HK-2 (cell line): Measurements from ENCODE around the gene DRD3.
A peak's percentile ranks its signal among the peaks of the same experiment; 100 is the strongest.

Experiments used
- DNase-seq: peaks from one replicate; pipeline ENCODE4 v3.0.0-alpha.2; 2018; ENCODE audit not compliant: unreplicated experiment

The DRD3 gene

DNA sequence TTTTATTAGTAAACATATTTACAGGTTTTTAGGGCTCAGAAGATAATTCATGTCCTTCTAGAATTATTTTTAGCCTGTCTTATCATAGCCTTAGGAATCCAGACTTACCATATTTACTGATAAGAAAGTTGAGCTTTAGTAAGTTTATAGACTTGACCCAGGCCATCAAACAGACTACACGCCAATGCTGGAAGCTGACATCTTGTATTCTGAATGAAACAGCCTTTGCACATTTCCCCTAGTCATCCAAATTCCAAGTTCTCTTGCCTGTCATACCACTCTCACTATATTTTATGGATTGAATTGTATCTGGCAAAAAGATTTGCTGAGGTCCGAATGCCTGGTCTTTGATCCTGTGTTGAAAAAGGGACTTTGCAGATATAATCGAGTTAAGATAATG, 58.6 kb downstream of the DRD3 start:
- no peak for DNase-seq

DNA sequence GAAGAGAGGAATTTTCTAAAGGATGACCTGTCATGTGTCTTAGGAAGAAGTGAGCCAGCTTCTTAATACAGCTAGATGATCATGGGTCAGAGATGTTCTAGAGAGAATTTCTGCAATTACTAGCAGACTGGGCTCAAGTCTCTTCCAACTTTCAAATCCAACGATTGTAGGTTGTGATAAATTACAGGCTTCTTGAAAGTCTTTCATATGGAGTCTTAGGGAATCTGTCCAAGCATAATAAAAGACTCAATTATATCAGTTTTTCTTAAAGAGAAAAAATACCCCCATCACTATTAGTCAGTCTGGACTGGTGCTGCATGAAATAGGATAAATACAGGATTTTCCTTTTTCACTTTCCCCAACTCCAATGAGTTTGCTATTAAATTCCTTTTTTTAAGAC, 59.1 kb downstream of the DRD3 start:
- DNase-seq = no peak

DNA sequence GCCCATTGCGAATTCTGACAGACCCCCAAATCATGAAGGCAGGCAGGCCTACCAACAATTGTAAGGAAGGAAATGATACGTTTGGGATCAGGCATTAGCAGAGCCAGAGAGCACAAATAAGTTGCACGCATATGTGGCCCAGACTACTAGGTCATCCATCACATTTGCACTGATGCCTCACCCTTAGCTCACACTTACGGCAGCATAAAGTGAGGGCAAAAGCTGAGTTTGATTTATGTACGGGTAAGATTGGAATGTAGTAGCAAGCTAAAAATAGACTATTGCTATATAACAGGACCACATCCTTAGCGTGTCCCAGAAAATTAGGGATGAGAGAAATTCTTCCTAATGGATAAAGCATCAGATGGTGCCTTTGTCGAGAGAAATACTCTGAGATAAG, 63.7 kb downstream of the DRD3 start:
- DNase-seq = no peak

DNA sequence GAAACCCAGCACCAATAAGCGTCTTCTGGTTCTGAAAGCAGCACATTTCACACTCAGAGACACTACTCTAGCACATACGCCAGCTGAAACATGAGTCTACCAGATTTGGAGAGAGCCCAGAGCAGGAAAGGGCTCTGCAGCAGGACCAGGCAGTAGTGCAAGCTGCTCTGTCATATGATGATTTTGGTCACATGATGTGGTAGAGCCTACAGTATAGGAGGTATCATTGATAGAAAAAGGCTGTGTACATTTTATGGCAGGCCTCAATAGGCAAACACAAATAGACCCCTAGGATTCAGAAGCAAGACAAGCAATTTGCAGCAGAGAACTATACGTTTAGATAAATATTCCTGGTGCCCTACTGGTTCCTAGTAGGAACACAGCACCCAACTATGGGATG, 64.1 kb downstream of the DRD3 start:
- no peak for DNase-seq

DNA sequence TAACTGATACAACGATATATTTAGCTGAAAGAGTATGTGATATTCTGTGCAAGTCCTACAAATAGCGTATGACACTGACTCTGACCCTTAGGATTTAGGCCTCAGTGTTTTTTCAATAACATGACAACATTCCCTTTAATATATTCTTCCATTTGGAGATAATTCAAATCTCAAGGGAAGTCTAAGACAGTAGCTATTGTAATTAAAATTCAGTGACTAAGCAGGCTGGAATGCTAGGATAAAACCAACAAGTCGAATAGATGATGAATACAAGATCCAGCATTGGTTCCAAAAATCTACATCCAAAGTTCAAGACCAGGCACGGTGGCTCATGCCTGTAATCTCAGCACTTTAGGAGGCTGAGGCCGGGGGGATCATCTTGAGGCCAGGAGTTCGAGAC, 66.2 kb downstream of the DRD3 start:
- no peak for DNase-seq

DNA sequence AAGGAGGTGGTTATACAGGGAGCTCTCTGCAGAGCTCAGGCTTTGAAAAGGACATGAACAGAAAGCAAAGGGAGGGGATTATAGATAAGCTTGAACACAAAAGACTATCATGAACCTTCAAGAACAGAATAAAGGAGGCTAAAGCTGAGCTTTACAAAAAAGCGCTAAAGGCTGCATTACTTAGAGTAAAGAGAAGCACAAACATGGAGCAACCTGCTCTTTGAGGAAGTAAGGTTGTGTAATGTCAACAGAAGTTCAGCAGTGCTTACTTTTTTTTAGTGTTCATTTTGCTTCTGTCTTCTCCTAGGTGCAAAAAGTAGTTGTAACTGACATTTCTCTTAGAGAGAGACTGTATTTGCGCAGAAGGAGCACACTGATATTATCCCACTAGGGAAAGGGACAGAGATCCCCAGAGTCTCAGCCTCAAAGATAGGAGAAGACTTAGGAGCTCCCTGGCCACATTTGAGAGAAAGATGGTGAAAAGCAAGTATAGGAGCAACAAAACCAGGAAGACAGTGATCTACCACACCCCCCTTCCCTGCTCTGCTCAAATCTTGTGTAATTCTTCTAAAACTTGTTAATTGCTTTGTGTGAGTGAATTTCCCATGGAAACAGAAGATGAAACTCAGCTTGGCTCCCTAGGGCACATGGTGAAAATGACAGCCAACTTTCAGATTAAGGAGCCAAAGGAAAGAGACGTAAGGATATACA, 67.6 kb downstream of the DRD3 start:
- DNase-seq = no peak

DNA sequence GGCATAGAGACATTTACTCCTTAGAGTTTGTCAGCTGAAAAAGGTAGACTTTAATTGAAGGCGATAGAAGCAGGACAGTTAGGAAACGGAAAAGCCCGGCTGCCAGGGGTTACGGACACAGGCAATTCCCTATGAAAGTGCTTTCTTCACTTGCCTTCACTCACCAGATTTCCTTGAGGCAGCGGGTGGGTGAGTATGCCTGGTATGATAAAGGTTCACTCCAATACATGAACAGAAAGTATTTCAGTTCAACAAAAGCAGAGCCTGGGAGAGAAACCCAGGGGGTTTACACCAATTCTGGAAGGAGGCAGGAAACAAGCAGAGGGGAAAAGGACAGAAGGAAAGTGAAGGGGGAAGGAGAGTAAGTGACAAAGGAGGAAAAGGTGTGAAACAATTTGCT, 68.4 kb downstream of the DRD3 start:
- no peak for DNase-seq

DNA sequence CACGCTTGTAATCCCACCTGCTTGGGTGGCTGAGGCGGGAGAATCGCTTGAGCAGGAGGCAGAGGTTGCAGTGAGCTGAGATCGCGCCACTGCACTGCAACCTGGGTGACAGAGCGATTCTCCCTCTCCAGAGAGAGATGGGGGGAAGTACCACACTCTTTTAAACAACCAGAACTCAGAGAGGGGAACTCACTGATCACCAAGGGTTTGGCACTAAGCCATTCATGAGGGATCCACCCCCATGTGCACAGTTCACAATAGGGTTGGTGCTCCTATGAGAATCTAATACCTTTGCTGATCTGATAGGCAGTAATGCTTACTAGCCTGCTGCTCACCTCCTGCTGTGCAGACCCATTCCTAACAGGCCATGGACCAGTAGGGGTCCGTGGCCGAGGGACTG, 70.7 kb downstream of the DRD3 start:
- DNase-seq = no peak

DNA sequence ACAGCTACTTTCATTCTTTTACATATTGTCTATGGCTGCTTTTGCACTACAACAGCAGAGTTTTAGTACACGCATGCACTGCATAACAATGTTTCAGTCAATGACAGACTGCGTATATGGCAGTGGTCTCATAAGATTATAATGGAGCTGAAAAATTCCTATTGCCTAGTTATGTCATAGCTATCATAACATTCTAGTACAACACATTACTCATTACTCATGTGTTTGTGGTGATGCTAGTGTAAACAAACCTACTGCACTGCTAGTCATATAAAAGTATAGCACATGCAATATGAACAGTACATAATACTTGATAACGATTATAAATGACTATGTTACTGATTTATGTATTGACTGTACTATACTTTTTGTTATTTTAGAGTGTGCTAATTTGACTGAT, 74.4 kb downstream of the DRD3 start:
- DNase-seq = no peak

DNA sequence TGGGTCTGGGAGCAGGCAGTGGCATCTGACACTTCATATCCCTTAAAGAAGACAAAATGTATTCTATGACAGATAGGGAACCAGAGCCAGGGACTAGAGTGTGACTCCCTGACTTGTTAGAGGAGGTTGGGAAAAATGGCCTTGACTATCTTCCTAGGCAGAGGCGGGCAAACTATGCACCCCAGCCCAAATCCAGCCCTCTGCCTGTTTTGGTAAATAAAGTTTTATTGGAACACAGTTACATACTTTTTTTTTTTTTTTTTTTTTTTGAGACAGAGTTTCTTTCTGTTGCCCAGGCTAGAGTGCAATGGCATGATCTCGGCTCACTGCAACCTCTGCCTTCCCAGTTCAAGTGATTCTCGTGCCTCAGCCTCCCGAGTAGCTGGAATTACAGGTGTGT, 75.0 kb downstream of the DRD3 start:
- no peak for DNase-seq

DNA sequence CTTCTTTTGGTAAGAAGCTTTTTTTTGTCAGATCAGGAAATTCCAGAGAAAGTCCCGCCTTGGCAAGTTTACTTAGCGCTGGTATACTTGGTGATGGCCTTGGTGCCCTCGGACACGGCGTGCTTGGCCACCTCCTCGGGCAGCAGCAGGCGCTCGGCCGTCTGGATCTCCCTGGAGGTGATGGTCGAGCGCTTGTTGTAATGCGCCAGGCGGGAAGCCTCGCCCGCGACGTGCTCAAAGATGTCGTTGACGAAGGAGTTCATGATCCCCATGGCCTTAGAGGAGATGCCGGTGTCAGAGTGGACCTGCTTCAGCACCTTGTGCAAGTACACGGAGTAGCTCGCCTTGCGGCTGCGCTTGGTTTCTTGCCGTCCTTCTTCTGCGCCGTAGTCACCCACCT, 75.7 kb downstream of the DRD3 start:
- no peak for DNase-seq

DNA sequence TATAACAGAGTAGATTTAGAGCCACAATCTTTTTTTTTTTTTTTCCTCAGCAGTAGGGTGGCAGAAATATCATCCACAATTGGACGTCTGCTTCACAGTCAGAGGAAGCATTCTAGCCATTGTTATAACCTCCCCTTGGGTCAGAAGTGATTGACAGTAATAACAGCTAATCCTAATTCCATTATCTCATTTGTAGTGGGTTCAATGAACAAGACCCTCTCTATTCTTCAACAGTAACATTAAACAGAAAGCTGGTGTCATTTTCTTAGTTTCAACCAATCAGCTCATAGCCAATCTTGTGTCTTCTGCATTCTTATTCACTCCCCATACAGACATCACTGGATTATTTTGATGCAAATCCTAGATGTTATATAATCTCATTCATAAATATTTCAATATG, 77.8 kb downstream of the DRD3 start:
- no peak for DNase-seq

DNA sequence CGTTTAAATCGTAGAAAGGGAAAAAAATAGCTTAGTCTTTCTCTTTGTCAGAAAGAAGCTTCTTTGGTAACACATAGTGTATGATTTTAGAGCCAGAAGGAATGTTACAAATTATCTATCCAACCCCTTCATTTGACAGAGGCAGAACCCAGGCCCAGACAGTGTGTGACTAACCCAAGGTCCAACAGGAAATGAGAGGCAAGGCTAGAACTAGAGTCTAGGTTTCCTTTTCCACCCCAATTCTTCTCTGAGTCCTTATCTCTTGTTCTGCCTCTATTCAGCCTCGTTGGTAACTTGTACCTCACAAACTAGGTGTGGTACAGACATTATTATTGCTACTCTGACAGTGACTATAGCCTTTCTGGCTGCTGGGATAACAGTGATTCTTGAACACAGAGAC, 83.1 kb downstream of the DRD3 start:
- DNase-seq = no peak

DNA sequence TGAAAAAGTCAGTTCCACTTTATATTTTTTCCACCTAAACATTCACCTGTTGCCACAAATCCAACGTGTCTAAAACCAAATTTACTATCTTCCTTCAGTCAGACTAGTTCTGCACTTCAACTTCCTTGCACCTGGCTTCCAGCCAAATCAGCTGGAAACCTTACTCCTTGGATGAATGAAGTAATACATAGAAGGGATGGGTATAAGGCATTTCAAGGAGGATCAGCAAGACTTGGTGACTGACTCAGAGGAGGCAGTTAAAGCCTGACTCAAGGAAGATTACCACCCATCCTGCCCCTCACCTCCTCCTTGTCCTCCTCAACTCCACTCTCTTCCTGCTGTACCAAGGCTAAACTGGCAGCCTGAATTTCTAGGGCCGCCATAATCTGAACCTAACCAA, 85.3 kb downstream of the DRD3 start:
- DNase-seq = peak; percentile 49

DNA sequence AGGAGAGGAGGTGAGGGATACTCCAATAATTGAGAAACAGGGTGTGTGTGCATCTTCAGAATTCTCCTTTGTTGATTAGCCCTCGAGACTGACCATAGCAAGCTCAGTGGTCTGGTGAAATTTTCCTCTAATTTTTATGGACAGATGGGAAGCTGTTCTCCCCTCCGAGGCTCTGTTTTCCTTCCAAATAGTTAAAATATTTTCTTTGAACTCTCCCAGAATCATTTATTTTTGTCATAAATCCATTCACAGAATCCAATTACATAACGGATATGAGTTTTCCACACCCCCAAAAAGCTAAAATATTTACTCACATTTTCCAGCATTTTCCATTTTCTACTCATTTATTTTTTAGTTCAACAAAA, 85.9 kb downstream of the DRD3 start:
- no peak for DNase-seq

DNA sequence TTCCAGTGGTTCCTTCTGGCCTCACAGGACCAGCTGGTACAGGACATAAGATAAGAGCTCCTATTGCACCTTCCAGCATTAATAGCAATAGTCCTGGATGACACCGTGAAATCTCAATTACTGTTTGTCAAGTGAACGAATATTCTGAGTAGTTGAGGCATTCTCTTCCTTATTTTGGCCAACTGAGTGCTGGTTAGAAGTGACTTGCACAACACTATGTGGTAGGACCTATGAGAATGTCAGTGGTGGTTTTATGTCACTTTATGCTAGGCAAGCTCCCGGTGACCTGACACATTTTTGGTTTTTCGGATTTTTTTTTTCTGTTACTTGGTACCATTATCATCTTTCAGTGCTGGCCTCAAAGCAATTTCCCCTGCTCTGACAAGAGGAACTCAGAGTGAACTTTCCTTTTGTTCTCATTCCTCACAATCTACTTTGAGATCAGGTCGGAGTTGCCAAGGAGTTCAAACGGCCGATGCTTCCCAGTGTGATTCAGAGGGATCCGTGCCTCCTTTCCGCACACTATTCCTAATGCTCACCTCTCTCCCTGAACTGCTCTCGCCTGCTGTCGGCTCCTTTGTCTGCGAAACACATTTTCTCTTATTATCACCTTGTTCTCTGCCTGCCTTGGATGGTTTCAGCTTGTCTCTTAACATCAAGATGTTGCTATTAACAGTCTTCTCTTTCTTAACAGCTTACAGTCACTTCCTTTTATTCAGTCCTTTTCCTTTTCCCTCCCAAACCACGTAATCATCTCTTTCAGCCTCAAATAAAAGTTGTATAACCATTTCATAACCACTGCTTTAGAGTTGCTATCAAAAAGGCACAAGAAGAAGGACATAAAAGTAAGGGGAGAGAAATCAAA, 86.5 kb downstream of the DRD3 start:
- DNase-seq = no peak

DNA sequence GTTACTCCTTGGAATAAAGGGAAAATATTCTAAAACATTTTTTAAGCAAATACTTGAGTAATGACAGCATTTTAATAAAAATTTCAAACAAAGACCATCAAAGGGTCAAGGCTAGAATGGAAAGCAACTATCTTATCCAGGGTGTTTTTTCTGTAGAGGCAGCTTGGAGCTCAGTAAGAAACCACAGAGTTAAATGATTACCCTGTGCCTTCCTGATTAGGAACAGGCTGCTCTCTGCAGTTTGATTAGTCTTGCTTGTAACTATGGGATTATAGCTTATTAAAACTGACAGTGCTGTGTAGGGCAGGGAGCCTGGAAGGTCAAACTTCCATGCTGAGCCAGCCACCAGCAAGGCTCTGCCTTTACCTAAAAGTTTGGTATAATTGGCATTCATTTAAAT, 89.2 kb downstream of the DRD3 start:
- no peak for DNase-seq

DNA sequence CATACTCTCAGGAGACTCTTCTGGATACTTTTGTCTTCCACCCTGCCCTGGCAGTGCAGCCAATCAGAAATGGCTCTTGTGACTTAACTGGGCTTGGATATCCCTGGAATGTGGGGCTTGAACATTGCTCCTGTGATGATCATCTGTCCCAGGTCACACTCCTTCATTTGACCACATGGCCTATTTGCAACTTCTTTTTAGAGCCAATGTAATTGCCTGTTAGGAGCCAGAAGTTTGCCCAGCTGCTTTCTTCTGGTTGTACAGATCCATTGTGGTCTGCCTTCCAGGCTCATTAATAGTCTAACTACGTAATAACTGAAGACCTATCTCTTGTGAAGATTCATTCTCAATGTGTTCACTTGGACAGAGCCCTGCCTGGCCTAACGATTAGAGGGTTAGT, 92.5 kb downstream of the DRD3 start:
- no peak for DNase-seq

DNA sequence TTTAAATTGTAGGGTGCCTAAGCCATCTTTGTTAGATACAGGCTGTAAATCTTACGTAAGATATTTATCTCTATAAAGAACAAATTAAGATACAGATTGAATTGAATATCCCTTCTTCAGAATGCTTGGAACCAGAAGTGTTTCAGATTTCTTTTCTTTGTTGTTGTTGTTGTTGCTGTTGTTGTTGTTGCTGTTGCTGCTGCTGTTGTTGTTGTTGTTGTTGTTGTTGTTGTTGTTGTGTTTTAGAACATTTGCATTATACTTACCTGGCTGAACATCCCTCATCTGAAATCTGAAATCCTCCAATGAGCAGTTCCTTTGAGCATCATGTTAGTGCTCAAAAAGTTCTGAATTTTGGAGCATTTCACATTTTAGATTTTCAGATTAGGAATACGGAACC, 95.7 kb downstream of the DRD3 start:
- DNase-seq = no peak

DNA sequence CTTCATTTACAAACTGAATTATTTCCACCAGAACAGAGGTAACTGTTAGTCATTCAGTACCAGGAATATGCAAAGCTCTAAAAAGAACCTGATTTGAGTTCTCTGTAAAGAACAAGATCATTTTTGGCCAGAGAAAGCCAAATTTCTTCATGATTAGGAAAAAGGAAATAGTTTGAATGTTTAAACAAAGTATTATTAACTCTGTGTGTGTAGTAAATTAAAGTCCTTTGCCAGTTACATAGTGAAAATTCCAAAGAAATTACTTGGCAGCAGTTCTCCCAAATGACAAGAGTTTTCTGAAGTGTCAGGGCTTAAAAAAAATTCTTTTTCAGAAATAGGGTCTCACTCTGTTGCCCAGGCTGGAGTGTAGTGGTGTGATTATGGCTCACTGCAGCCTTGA, 97.8 kb downstream of the DRD3 start:
- no peak for DNase-seq

DNA sequence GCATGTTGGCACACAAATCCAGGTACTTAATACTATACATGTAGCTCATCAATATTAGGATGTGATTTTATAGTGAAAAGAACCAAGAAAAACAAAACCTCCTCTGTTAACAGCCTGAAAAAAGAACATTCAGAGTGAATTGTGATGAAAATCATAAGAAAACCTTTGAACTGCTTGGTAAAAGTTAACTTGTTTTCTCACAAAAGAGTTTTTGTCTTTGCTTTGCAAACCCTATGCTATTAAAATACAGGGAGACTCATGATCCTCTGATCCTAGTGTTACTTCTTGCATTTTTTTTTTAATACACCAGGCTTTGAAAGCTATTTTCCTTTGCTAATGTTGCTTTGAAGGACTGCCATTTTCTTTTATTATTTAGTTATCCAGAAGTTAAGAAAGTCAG, 98.7 kb downstream of the DRD3 start:
- no peak for DNase-seq

DNA sequence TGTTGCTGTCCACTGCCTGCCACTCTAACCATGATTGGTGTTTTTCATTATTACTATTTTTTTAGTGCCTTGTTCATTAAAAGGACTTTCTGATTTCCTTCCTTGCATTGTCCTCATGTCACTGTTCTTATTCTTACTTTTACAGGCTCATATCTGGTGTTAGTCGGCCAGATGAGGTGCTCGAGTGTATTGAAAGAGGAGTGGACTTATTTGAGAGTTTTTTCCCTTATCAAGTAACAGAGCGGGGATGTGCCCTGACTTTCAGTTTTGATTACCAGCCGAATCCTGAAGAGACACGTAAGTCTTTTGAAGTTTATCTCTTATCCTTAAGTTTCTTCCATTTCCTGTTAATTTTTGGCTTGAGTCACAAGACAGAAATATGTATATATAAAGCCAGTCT, 99.1 kb downstream of the DRD3 start:
- DNase-seq = no peak

DNA sequence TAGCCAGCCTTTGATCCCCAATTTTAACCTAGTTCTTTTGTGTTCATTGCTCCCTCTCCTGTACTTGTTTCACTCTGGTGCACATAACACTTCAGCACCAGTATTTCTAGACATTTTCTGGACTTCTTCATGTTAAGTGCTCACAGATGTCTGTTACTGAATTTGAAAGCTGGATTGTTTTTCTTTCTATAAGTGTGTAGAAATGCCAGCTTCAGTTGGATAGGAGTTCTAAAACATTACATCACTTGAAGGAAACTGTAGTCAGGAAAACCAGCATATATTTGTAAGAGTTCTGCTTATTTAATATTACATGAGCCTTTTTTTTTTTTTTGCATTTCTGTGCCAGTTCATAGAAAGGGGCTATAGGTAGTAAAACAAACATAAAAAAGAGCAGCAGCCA, 100.7 kb downstream of the DRD3 start:
- DNase-seq = no peak
